Measurements from ENCODE around the gene KIT.
"Not testable (repeated sequence)": the region's sequence is repeated elsewhere in the genome, so short reads cannot be mapped to it uniquely, and the experiment has no call there.

Gene KIT

GRCh38 chr4:54657551-54658251, at the start of gene KIT:
KIT (plus strand) TSS chr4:54657957; CDS start chr4:54658015, 58 bp downstream.
- peak; percentile 69 for DNase-seq

DNA sequence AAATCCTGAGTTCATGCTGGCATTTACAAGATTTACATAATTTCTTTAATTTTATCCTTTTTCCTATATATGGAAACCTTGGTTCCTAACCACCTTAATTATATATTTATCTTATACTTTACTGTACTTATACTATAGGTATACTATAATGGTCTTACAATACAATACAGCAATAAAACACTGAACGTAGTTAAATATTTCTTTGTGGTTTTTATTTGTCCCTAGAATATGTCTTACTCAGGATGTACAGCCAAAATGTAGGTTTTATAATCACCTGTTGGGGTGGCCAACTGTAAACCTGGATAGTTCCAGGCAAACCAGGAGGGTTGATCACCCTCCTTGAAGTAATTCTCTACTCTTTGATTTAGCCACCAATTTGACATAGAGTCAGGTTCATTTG, 48.4 kb upstream of the KIT start:
- DNase-seq: no peak

DNA sequence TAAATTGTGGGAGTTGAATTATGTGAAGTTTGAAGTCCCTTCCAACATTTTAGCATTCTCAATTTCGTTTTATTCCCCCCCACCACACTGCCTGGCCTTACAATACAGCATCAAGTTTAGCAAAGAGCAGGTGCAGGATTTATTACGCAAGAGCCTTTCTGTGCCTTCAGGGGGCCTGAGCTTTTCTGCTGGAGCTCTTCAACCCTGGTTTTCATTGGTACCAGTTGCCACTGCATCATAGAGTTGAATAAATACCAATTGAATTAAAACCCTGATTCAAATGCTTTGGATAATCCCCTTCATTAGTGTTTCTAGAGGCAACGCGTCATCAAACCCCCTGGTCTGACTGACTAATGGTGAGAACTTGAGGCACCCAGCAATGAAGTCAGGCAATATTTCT, 43.6 kb upstream of the KIT start:
- no peak for DNase-seq

- no peak for DNase-seq
Measured at GRCh38 chr4:54620773-54621172, 37.0 kb upstream of the KIT start.

- DNase-seq: peak; percentile 26
Measured at GRCh38 chr4:54625391-54625790, 32.4 kb upstream of the KIT start.

- DNase-seq: no peak
Measured at GRCh38 chr4:54626113-54626512, 31.6 kb upstream of the KIT start.

DNA sequence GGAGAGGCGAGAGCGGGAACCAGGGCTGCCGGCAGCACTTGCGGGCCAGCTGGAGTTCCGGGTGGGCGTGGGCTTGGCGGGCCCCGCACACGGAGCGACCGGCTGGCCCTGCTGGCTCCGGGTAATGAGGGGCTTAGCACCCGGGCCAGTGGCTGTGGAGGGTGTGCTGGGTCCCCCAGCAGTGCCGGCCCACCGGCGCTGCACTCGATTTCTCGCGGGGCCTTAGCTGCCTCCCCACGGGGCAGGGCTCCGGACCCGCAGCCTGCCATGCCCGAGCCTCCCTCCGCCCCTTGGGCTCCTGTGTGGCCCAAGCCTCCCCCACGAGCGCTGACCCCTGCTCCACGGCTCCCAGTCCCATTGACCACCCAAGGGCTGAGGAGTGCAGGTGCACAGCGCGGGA, 25.2 kb upstream of the KIT start:
- DNase-seq: no peak

DNA sequence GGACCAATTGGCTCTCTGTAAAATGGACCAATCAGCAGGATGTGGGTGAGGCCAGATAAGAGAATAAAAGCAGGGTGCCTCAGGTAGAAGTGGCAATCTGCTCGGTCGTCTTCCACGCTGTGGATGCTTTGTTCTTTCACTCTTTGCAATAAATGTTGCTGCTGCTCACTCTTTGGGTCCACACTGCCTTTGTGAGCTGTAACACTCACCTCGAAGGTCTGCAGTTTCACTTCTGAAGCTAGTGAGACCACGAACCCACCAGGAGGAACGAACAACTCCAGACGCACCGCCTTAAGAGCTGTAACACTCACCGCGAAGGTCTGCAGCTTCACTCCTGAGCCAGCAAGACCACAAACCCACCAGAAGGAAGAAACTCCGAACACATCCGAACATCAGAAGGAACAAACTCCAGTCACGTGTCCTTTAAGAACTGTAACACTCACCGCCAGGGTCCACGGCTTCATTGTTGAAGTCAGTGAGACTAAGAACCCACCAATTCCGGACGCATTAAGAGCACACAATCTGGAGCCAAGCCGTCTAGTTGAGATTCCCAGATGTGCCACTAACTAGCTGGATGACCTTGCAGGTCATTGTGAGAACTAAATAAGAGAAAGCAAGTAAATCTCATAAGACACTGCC, 24.5 kb upstream of the KIT start:
- not testable (repeated sequence) for DNase-seq

DNA sequence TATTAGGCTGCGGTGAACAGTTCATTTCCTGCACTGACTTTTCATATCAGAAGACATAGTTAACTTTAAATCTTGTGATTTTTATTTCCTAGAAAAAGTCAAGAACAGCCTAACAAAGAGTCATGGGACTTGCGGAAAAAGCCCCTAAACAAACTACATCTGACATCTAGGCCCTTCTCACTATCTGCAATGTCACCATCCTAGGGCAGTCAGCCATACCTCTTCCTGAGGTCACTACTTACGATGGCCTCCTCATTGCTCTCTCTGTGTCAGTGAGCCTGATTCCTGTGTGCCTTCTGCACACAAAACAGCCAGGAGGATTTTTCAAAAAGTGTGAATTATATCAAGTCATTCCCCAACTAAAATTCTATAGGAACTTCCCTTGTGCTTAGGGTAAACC, 22.4 kb upstream of the KIT start:
- no peak for DNase-seq

DNA sequence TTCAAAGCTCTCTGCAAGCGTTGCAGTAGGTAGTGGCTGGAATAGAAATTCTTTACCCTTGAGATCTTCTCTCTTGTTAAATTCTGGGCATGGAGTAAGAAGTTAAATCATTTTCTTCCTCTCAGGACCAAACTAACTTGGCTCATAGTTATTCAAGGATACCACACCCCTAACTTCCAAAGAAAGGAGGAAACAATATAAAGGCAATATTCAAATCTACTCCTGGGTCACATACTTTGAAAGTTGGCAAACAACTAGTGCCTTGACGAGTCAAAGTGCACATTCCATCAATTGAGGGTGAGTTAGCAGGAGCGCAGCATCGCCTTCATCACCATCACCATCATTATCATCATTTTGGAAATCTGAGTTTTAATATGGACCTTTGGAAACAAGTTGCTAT, 20.4 kb upstream of the KIT start:
- no peak for DNase-seq

- not testable (repeated sequence) for DNase-seq
Measured at GRCh38 chr4:54641101-54641500, 16.7 kb upstream of the KIT start.

GRCh38 chr4:54643172-54643571, 14.6 kb upstream of the KIT start:
- DNase-seq: no peak

GRCh38 chr4:54643958-54644751, 13.6 kb upstream of the KIT start:
- no peak for DNase-seq

GRCh38 chr4:54645830-54646229, 11.9 kb upstream of the KIT start:
- no peak for DNase-seq

GRCh38 chr4:54647070-54647469, 10.7 kb upstream of the KIT start:
- no peak for DNase-seq

GRCh38 chr4:54651050-54651449, 6.7 kb upstream of the KIT start:
- no peak for DNase-seq

DNA sequence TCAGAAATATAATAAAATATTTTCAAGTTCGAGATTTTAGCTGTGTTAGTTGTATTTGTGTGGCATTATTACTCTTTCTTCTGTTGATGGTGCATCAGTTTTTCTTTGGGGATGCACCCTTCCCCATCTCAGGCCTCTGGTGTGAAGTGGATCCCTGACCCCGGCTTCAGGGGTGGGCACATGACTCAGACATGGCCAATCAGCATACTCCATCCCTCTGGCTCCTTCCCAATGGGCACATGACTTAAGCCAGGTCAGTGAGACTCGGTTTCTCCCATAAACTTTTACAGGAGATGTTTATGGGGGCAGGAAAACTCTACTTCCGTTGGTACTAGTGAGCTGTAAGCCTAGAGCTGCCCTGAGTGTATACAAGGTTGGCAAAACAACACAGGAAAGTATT, 3.0 kb upstream of the KIT start:
- no peak for DNase-seq

DNA sequence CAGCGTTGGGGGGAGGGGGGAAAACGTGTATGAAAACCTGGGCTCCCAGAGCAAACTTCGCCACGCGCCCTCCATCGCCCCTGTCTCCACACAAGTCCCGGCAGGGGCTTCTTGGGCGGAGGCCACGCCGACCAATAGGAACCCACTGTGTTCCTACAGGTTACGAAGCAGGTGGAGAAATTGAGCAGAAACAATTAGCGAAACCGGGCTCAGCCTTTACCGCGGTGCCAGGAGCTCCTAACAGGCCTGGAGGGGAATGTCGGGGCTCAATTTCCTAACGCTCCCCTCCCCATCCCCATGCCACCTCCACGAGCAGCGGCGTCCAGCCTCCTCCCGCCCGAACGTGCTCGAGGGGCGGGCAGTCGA, 589 bp upstream of the KIT start:
- DNase-seq: no peak

GRCh38 chr4:54658252-54659093, 716 bp downstream of the KIT start:
- peak; percentile 68 for DNase-seq

- DNase-seq: peak; percentile 36
Measured at GRCh38 chr4:54659313-54659712, 1.6 kb downstream of the KIT start.

- DNase-seq: no peak
Measured at GRCh38 chr4:54659749-54660535, 2.2 kb downstream of the KIT start.

- DNase-seq: peak; percentile 50
Measured at GRCh38 chr4:54660591-54660990, 2.8 kb downstream of the KIT start.

Data from EL (cell line).